Measurements from ENCODE around the gene DNAJC7.
A peak's percentile ranks its signal among the peaks of the same experiment; 100 is the strongest.

The DNAJC7 gene

DNA sequence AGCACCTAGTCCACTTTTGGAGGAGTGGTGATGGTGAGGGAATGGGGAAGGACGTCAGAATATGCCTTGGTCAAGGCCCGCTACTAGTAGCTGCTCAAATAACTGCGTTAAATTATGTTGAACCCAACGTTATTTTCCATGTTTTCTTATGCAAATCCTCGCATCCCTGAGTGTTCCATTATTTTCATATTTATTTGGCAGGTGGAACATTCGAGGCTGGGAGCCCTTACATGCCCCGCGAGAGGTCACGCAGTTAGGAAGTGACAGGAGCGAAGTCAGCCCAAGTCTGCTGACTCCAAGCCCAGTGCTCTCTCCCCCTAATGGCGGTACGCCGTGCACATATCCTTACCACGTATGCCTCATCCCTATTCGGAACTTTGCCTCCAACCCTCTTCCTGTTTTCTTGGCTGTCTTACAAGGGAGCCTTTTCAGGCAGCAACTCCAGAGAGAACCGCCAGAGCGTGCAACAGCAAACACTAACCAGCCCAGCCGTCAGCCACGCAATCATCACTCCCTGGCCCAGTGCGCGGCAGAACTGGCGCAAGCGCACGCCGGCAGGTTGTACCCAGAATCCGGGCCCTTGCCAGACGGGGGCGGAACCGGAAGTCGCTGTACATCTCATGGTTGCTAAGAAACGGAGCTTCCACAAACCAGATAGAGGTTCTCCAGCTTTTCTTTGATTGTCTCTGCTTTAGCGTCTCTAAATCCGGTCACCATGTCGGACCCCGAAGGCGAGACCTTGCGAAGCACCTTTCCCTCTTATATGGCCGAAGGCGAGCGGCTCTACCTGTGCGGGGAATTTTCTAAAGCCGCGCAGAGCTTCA is 87.0 kb downstream of the DNAJC7 start, which contains the start of gene ODAD4:
Gene ODAD4 (plus strand): TSS at position 609 of the 824 bp plus-strand sequence. CDS start 107 bp downstream, at position 716.
- Histone ChIP-seq H4K20me1 (ENCODE audit: insufficient read depth, low read length, poor library complexity, severe bottlenecking) (no peaks in the 10 kb centered on the region), H3K9me3 (ENCODE audit: insufficient read depth, low read depth, low read length) (no peaks in the 10 kb centered on the region), H3K36me3 (ENCODE audit: insufficient read depth, low read length) (no peaks in the 10 kb centered on the region), H3K4me3 (ENCODE audit: low read length, poor library complexity, severe bottlenecking) (peak within 1 kb of the TSS; percentile 79), H3K4me1 (ENCODE audit: insufficient read depth, low read length, poor library complexity, severe bottlenecking) (peaks cover 26% of the 10 kb centered on the region), H2AFZ (ENCODE audit: low read length) (peak within 1 kb of the TSS; percentile 77), H3F3A (ENCODE audit: low read depth) (no peaks in the 10 kb centered on the region), H3K27me3 (ENCODE audit: insufficient read depth, low read length, poor library complexity, severe bottlenecking) (no peaks in the 10 kb centered on the region), H3K9me2 (replicated peaks; ENCODE audit: low read depth, low read length) (no peaks in the 10 kb centered on the region), H3K4me2 (ENCODE audit: low read depth, low read length, poor library complexity, severe bottlenecking) (peak within 1 kb of the TSS; percentile 90), H3K9ac (ENCODE audit: low read depth, low read length, poor library complexity, severe bottlenecking) (peak within 1 kb of the TSS; percentile 85), H3K79me2 (ENCODE audit: insufficient read depth, low read length) (peaks cover 13% of the 10 kb centered on the region; the same call in 1 of the 2 replicates)
- peak; percentile 56 for TF ChIP-seq CTCF (conservative IDR thresholded peaks at IDR 0.05; ENCODE audit: low read length)
- TF ChIP-seq EZH2phosphoT487 (IDR thresholded peaks at IDR 0.05; ENCODE audit: borderline replicate concordance) = no peak

- Histone ChIP-seq H3K9me2 (replicated peaks; ENCODE audit: low read depth, low read length) (no peaks in the 10 kb centered on the region), H4K20me1 (ENCODE audit: insufficient read depth, low read length, poor library complexity, severe bottlenecking) (no peaks in the 10 kb centered on the region), H3K4me3 (ENCODE audit: low read length, poor library complexity, severe bottlenecking) (peak overlapping the region; percentile 79), H3K36me3 (ENCODE audit: insufficient read depth, low read length) (no peaks in the 10 kb centered on the region), H3K4me2 (ENCODE audit: low read depth, low read length, poor library complexity, severe bottlenecking) (peak overlapping the region; percentile 90), H3K27me3 (ENCODE audit: insufficient read depth, low read length, poor library complexity, severe bottlenecking) (no peaks in the 10 kb centered on the region), H2AFZ (ENCODE audit: low read length) (no peak overlapping the region), H3K4me1 (ENCODE audit: insufficient read depth, low read length, poor library complexity, severe bottlenecking) (peaks cover 26% of the 10 kb centered on the region), H3K79me2 (ENCODE audit: insufficient read depth, low read length) (peaks cover 13% of the 10 kb centered on the region; the same call in 1 of the 2 replicates), H3K9me3 (ENCODE audit: insufficient read depth, low read depth, low read length) (no peaks in the 10 kb centered on the region), H3K9ac (ENCODE audit: low read depth, low read length, poor library complexity, severe bottlenecking) (peak overlapping the region; percentile 85), H3F3A (ENCODE audit: low read depth) (no peaks in the 10 kb centered on the region)
- TF ChIP-seq CTCF (conservative IDR thresholded peaks at IDR 0.05; ENCODE audit: low read length) = no peak
- TF ChIP-seq EZH2phosphoT487 (IDR thresholded peaks at IDR 0.05; ENCODE audit: borderline replicate concordance) = no peak
Observed at GRCh38 chr17:41928693-41929251, 88.5 kb downstream of the DNAJC7 start.

Data from Loucy (cell line).